Measurements from ENCODE around the gene PIK3C3.

PIK3C3 gene

DNA sequence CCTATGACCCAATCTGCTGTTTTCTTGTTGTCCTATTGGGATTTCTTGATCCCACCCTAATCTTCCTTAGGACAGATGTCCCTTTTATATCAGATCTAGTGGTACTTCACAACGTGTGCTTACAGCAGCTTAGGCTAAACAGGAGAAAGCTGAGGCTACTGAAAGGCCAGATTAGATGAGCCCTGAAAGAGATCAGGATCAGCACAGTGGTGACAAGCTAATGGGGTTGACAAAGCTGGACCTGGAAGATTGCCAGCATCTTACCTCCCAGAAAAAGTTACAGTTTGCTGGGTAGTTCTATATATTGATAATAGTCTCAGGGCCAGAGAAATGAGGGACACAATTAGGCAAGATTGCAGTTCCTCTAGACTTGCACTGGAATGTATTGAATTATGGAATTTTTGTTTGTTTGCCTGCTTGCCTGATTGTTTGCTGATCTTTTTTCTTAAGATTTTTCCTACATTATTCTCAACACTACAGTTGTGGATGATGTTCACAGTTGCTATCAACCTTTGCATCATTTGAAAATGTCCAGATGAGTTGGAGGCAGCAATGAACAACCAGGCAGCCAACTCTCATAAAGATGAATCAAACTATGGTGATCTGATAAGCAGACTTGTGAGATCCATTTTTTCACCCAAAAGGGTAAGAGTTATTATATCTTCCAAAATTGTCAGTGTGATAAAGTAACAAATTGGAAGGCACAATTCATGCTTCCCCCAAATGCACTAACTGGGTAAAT, 49.1 kb upstream of the PIK3C3 start (continued):
- TF ChIP-seq ZIC2 (tag by site-specific recombination; IDR thresholded peaks at IDR 0.05) (no peak), FEZF1 (tag by site-specific recombination; IDR thresholded peaks at IDR 0.05) (no peak), ZNF555 (tag by site-specific recombination; conservative IDR thresholded peaks at IDR 0.05) (no peak), ZNF768 (tag by site-specific recombination; IDR thresholded peaks at IDR 0.05) (no peak)

- Histone ChIP-seq H3K9me3 (ENCODE audit: control insufficient read depth, insufficient read depth, low read depth, low read length) (no peaks in the 10 kb centered on the region), H3K27ac (ENCODE audit: extremely low read depth, low read depth, low read length) (no peak overlapping the region), H3K4me1 (ENCODE audit: control insufficient read depth, insufficient read depth, low read length) (no peaks in the 10 kb centered on the region), H3K36me3 (ENCODE audit: control insufficient read depth in 2 of 2, insufficient read depth in 1 of 2, low read length in 2 of 2) (no peaks in the 10 kb centered on the region), H3K4me3 (ENCODE audit: low read depth, low read length) (no peak overlapping the region)
- CTCF ChIA-PET: no interaction called here
- TF ChIP-seq ZNF660 (tag by site-specific recombination; IDR thresholded peaks at IDR 0.05) (peak; percentile 39; the same call in 1 of the 2 replicates), ZNF654 (tag by site-specific recombination; IDR thresholded peaks at IDR 0.05; ENCODE audit: low read depth) (peak; percentile 63), ZNF10 (tag by site-specific recombination; IDR thresholded peaks at IDR 0.05) (no peak), ZNF830 (tag by site-specific recombination; IDR thresholded peaks at IDR 0.05; ENCODE audit: low read depth) (no peak), ZFP37 (tag by site-specific recombination; IDR thresholded peaks at IDR 0.05) (0 out of 2 replicates have a peak, but pooled peaks have one; percentile 53)
- TF ChIP-seq, protein P1, sequence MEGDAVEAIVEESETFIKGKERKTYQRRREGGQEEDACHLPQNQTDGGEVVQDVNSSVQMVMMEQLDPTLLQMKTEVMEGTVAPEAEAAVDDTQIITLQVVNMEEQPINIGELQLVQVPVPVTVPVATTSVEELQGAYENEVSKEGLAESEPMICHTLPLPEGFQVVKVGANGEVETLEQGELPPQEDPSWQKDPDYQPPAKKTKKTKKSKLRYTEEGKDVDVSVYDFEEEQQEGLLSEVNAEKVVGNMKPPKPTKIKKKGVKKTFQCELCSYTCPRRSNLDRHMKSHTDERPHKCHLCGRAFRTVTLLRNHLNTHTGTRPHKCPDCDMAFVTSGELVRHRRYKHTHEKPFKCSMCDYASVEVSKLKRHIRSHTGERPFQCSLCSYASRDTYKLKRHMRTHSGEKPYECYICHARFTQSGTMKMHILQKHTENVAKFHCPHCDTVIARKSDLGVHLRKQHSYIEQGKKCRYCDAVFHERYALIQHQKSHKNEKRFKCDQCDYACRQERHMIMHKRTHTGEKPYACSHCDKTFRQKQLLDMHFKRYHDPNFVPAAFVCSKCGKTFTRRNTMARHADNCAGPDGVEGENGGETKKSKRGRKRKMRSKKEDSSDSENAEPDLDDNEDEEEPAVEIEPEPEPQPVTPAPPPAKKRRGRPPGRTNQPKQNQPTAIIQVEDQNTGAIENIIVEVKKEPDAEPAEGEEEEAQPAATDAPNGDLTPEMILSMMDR (tag by site-specific recombination; IDR thresholded peaks at IDR 0.05): peak; percentile 18; the same call in 1 of the 2 replicates
- POLR2A ChIA-PET: no interaction called here
These were observed 48.4 kb upstream of the PIK3C3 start for GRCh38 chr18:41906528-41907146.

- H3K9me3 ChIP-seq (ENCODE audit: control insufficient read depth, insufficient read depth, low read depth, low read length): no peaks in the 10 kb centered on the region
- TF ChIP-seq ZNF302 (tag by site-specific recombination; IDR thresholded peaks at IDR 0.05; ENCODE audit: low read depth): no peak
- TF ChIP-seq ZNF514 (tag by site-specific recombination; IDR thresholded peaks at IDR 0.05): no peak
- TF ChIP-seq HOXC10 (CRISPR knock-in tag; IDR thresholded peaks at IDR 0.05): no peak
- H3K36me3 ChIP-seq (ENCODE audit: control insufficient read depth in 2 of 2, insufficient read depth in 1 of 2, low read length in 2 of 2): no peaks in the 10 kb centered on the region
- ChIA-PET CTCF (interaction anchor here (0.5 kb wide), 1 partner anchor 16 kb away, joined by 4 read pairs; no protein-coding TSS in a partner anchor), POLR2A (no interaction called here)
- H3K4me3 ChIP-seq (ENCODE audit: low read depth, low read length): no peak overlapping the region
- H3K27ac ChIP-seq (ENCODE audit: extremely low read depth, low read depth, low read length): no peak overlapping the region
- no peaks in the 10 kb centered on the region for H3K4me1 ChIP-seq (ENCODE audit: control insufficient read depth, insufficient read depth, low read length)
These were observed 37.9 kb upstream of the PIK3C3 start for GRCh38 chr18:41917181-41917580.

GRCh38 chr18:41921770-41922169, 33.3 kb upstream of the PIK3C3 start:
- Histone ChIP-seq H3K27ac (ENCODE audit: extremely low read depth, low read depth, low read length) (no peak overlapping the region), H3K4me1 (ENCODE audit: control insufficient read depth, insufficient read depth, low read length) (no peaks in the 10 kb centered on the region), H3K9me3 (ENCODE audit: control insufficient read depth, insufficient read depth, low read depth, low read length) (no peaks in the 10 kb centered on the region), H3K36me3 (ENCODE audit: control insufficient read depth in 2 of 2, insufficient read depth in 1 of 2, low read length in 2 of 2) (no peaks in the 10 kb centered on the region), H3K4me3 (ENCODE audit: low read depth, low read length) (no peak overlapping the region)
- POLR2A ChIA-PET: no interaction called here
- TF ChIP-seq ZEB2 (tag by site-specific recombination; IDR thresholded peaks at IDR 0.05): no peak
- no peak for TF ChIP-seq SETDB1 (IDR thresholded peaks at IDR 0.05; ENCODE audit: insufficient read length, low read length)
- TF ChIP-seq ZSCAN30 (tag by site-specific recombination; IDR thresholded peaks at IDR 0.05): no peak
- TF ChIP-seq ZBTB21 (tag by site-specific recombination; IDR thresholded peaks at IDR 0.05): no peak
- CTCF ChIA-PET: interaction anchor here (0.5 to 1.0 kb wide), 5 partner anchors 16 to 1628 kb away, joined by 3 to 4 read pairs (median 3); no protein-coding TSS in a partner anchor
